SJCRH30 (cell line): ENCODE data around the gene FER. TPM values are rescaled to one million over a fixed set of nuclear protein-coding genes. Genes with fewer than 3 reads are reported as not detected.
"Not testable (repeated sequence)": the region's sequence is repeated elsewhere in the genome, so short reads cannot be mapped to it uniquely, and the experiment has no call there.

ENCODE experiments used
- DNase-seq, 2 experiments: peaks; one replicate each; pipeline ENCODE4 v3.0.0-alpha.2; 2015 to 2020
- H3K27ac ChIP-seq: fragments of 250-450 bp; sonication (Bioruptor Pico); 2 replicates; pipeline ENCODE4 v1.5.1; 2020; ENCODE audit warnings: mild to moderate bottlenecking, moderate library complexity
- H3K27me3 ChIP-seq: fragments of 250-450 bp; sonication (Bioruptor Pico); 2 replicates; pipeline ENCODE4 v1.5.1; 2020; ENCODE audit warnings: mild to moderate bottlenecking, moderate library complexity
- H3K36me3 ChIP-seq: fragments of 250-450 bp; sonication (Bioruptor Pico); 2 replicates; pipeline ENCODE4 v1.5.1; 2020; ENCODE audit warnings: mild to moderate bottlenecking, moderate library complexity
- H3K4me1 ChIP-seq: fragments of 250-450 bp; sonication (Bioruptor Pico); 2 replicates; pipeline ENCODE4 v1.5.1; 2020; ENCODE audit warnings: mild to moderate bottlenecking, moderate library complexity
- H3K4me3 ChIP-seq: fragments of 250-450 bp; sonication (Bioruptor Pico); 2 replicates; pipeline ENCODE4 v1.5.1; 2020; ENCODE audit warnings: mild to moderate bottlenecking, moderate library complexity
- H3K9me3 ChIP-seq: fragments of 250-450 bp; sonication (Bioruptor Pico); replicated peaks from 2 replicates; pipeline ENCODE4 v1.5.1; 2020; ENCODE audit warnings: mild to moderate bottlenecking, moderate library complexity
- total RNA-seq: library from RNA; depleted of rRNA; stranded (reverse); fragments of >200 nt; shearing (Covaris generic); gene quantifications from 2 replicates; pipeline ENCODE4 v1.2.3, GENCODE V29; 2014

FER gene
- total RNA-seq, 1 experiment from 2014 or later, result 17.6 TPM

DNA sequence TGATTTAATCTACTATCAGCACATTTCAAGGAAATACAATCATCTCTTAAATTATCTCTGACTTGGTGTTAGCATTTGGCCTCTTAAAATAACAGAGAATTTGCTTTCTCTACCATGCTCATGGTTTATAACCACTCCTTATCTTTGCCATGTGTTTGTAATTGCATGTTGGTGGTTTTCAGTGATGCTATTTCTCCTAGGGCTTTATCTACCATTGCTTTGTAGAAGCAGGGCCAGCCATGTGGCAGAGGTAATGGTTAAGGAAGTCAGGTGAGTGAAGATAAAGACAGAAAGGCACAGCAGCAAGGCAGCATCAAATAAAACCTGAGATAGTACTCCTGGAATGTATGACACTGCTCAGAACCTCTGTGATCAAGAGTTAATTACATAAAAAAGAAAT lies 206.2 kb downstream of the FER start:
- H3K4me1 ChIP-seq, result 0 out of 2 replicates have a peak, but pooled peaks cover 4% of the 10 kb centered on the region
- no peak overlapping the region for H3K27ac ChIP-seq
- no peaks in the 10 kb centered on the region for H3K36me3 ChIP-seq
- no peak for DNase-seq
- H3K9me3 ChIP-seq, result no peaks in the 10 kb centered on the region
- H3K27me3 ChIP-seq, result no peaks in the 10 kb centered on the region
- H3K4me3 ChIP-seq, result no peak overlapping the region

DNA sequence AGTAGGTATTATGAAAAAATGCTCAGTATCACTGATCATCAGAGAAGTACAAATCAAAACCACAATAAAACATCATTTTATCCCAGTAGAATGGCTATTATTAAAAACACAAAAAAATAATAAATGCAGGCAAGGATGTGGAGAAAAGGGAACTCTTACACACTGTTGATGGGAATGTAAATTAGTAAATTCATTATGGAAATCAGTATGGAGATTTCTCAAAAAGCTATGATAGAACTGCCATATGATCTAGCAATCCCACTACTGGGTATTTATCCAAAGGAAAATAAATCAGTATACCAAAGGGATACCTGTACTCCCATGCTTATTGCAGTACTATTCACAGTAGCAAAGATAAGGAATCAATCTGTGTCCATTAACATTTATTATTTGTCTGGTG lies 209.6 kb downstream of the FER start:
- no peak for DNase-seq
- no peaks in the 10 kb centered on the region for H3K36me3 ChIP-seq
- no peaks in the 10 kb centered on the region for H3K4me1 ChIP-seq
- H3K4me3 ChIP-seq, result no peak overlapping the region
- H3K27ac ChIP-seq, result no peak overlapping the region
- H3K9me3 ChIP-seq, result no peaks in the 10 kb centered on the region
- no peaks in the 10 kb centered on the region for H3K27me3 ChIP-seq

DNA sequence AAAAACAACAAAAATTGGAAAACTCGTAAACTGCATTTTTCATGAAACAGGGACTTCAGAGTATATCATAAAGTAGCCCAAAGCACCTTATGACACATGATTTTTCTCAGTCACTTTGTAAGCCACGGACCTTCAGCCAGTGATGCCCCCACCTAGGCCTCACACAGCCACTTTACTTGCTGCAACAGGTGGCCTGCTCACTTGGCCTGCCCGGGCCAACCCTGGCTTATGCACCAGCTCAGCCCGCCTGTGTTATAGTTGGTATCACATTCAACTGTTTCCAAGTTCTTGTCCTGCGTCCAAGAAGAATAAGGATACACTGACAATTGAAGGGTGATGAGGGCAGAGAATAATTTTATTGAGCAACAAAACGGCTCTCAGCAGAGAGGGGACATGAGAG lies 219.2 kb downstream of the FER start:
- no peak overlapping the region for H3K4me3 ChIP-seq
- no peaks in the 10 kb centered on the region for H3K9me3 ChIP-seq
- H3K27me3 ChIP-seq, result no peaks in the 10 kb centered on the region
- H3K27ac ChIP-seq, result no peak overlapping the region
- H3K4me1 ChIP-seq, result no peaks in the 10 kb centered on the region
- DNase-seq, result no peak
- 0 out of 2 replicates have a peak, but pooled peaks cover 4% of the 10 kb centered on the region for H3K36me3 ChIP-seq

DNA sequence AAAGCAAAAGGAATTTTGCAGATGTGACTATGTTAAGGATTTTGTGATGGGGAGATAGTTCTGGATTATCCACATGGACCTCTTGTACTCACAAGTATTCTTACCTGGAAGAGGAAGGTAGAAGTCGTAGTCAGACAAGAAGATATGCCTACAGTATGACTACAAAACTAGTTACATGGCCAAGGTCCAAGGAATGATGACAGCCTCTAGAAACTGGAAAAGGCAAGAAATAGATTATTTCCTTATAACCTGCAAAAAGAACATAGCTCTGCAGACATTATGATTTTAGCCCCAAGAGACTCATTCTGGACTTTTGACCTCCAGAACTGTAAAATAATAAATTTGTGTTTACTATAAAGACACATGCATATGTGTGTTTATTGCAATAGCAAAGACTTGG lies 226.9 kb downstream of the FER start:
- H3K4me1 ChIP-seq, result no peaks in the 10 kb centered on the region
- H3K27me3 ChIP-seq, result no peaks in the 10 kb centered on the region
- H3K9me3 ChIP-seq, result no peaks in the 10 kb centered on the region
- H3K36me3 ChIP-seq, result no peaks in the 10 kb centered on the region
- no peak for DNase-seq
- H3K27ac ChIP-seq, result no peak overlapping the region
- H3K4me3 ChIP-seq, result no peak overlapping the region

DNA sequence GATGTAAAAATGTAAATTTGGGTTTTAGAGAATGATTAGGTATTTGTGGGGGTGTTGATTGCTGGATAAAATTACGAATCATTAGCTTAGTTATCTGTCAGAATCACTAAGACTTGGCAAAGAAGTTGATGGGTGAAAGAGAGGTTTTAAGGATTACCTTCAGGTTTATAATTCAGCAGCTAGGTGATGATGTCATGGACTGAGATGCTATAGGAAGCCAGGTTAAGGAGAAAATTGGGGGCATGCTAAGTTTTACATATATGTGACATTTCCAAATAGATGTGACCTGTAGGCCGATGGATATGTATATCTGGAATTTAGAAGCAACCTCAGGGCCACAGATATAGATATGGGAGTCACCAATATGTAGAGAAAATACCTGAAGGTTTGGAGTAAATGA lies 228.0 kb downstream of the FER start:
- Histone ChIP-seq H3K36me3 (no peaks in the 10 kb centered on the region; the same call in 1 of the 2 replicates), H3K27me3 (no peaks in the 10 kb centered on the region), H3K9me3 (no peaks in the 10 kb centered on the region), H3K4me3 (no peak overlapping the region), H3K4me1 (no peaks in the 10 kb centered on the region), H3K27ac (no peak overlapping the region)
- no peak for DNase-seq

DNA sequence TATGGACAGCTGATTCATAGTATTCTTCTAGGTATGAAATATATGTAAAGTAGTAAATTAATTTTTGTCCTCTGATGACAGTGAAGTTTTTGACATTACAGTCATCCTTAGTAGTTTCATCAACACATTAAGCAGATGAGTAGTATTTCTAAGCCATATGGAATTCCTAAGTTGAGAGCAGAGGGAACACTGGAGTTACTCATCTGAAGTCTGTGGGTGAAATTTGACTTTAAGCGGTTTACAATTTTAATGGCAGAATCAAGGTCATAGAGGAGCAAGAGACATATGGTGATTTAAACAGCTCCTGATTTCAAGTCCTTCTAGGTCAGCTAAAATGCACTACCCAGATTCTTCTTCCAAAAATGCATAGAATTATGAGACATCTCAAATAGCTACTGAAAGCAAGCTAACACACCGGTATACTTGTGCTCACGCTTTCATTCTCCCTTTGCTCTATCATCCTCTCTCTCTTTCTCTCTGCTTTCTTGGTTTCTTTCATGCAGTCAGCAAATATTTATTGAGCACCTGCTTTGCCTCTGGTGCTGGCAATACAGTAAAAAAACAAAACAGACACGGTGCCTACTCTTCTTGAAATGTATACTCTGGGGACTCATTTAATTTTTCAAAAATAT lies 235.9 kb downstream of the FER start:
- Histone ChIP-seq H3K9me3 (no peaks in the 10 kb centered on the region; the same call in 1 of the 2 replicates), H3K36me3 (no peaks in the 10 kb centered on the region; the same call in 1 of the 2 replicates), H3K4me1 (no peaks in the 10 kb centered on the region), H3K27ac (no peak overlapping the region), H3K4me3 (no peak overlapping the region), H3K27me3 (no peaks in the 10 kb centered on the region)
- DNase-seq, result no peak

DNA sequence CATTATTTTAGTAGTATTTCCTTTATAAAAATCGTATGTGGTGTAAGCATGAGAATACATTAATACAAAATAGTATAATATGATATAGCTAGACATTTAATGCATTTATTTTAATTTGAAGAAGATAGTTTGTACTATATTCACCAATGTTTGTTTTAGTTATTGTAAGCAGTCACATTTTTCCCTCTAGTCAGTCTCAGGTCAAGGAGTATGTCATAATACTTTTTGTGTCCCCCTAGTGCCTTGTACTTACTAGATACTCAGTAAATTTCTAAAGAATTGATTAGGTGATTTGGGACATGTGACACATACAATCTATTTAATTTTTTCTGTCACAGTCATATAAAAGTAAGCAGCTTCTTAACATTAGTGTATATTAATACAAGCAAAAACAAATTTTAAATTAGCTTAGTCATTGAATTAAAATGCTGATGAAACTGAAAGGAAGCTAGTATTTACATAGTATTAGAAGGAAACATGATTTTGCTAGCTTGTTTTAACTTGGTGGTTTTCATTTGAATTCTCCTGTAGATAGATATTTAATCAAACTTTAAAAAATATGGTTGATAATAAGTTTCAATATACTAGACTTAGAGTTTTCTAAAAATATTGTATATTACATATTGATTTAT lies 242.2 kb downstream of the FER start:
- Histone ChIP-seq H3K9me3 (no peaks in the 10 kb centered on the region; the same call in 1 of the 2 replicates), H3K36me3 (no peaks in the 10 kb centered on the region), H3K27me3 (no peaks in the 10 kb centered on the region), H3K27ac (no peak overlapping the region), H3K4me3 (no peak overlapping the region), H3K4me1 (no peaks in the 10 kb centered on the region)
- no peak for DNase-seq

DNA sequence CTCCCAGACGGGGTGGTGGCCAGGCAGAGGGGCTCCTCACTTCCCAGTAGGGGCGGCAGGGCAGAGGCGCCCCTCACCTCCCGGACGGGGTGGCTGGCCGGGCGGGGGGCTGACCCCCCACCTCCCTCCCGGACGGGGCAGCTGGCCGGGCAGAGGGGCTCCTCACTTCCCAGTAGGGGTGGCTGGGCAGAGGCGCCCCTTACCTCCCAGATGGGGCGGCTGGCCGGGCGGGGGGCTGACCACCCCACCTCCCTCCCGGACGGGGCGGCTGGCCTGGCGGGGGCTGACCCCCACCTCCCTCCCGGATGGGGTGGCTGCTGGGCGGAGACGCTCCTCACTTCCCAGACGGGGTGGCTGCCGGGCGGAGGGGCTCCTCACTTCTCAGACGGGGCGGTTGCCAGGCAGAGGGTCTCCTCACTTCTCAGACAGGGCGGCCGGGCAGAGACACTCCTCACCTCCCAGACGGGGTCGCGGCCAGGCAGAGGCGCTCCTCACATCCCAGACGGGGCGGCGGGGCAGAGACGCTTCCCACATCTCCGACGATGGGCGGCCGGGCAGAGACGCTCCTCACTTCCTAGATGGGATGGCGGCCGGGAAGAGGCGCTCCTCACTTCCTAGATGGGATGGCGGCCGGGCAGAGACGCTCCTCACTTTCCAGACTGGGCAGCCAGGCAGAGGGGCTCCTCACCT lies 244.8 kb downstream of the FER start:
- DNase-seq, H3K27me3 ChIP-seq, H3K4me3 ChIP-seq, H3K27ac ChIP-seq, H3K9me3 ChIP-seq, H3K4me1 ChIP-seq, H3K36me3 ChIP-seq: not testable (repeated sequence)

DNA sequence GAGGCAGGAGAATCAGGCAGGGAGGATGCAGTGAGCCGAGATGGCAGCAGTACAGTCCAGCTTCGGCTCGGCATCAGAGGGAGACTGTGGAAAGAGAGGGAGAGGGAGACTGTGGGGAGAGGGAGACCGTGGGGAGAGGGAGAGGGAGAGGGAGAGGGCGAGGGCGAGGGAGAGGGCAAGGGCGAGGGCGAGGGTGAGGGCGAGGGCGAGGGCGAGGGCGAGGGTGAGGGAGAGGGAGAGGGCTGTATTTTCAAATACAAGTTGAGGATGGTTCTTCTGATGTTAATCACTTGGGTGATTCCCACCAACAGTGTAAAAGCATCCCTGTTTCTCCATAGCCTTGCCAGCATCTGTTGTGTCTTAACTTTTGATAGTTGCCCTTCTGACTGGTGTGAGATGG lies 245.7 kb downstream of the FER start:
- H3K27me3 ChIP-seq, H3K36me3 ChIP-seq, H3K4me3 ChIP-seq, H3K4me1 ChIP-seq, H3K9me3 ChIP-seq, DNase-seq, H3K27ac ChIP-seq: not testable (repeated sequence)

DNA sequence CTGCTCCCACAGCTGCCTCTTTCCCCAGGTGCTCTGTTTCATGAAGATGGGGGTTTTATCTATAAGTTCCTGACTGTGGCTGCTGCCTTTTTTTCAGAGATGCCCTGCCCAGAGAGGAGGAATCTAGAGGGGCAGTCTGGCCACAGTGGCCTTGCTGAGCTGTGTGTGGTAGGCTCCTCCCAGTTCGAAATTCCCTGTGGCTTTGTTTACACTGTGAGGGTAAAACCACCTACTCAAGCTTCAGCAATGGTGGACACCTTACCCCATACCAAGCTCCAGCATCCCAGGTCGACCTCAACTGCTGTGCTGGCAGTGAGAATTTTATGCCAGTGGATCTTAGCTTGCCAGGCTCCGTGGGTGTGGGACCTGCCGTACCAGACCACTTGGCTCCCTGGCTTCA lies 250.0 kb downstream of the FER start:
- Histone ChIP-seq H3K4me1 (no peaks in the 10 kb centered on the region), H3K27ac (no peak overlapping the region), H3K36me3 (no peaks in the 10 kb centered on the region), H3K27me3 (no peaks in the 10 kb centered on the region), H3K4me3 (no peak overlapping the region), H3K9me3 (no peaks in the 10 kb centered on the region; the same call in 1 of the 2 replicates)
- no peak for DNase-seq

DNA sequence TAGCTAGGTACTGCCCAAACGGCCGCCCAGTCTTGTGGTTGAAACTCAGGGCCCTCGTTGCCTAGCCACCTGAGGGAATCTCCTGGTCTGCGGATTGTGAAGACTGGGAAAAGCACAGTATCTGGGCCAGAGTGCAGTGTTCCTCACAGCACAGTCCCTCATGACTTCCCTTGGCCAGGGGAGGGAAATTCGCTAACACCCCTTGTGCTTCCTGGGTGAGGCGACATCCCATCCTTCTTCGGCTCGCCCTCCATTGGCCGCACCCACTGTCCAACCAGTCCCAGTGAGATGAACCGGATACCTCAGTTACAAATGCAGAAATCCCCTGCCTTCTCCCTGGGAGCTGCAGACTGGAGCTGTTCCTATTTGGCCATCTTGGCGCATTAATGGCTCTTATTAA lies 250.5 kb downstream of the FER start:
- Histone ChIP-seq H3K36me3 (no peaks in the 10 kb centered on the region), H3K27ac (no peak overlapping the region), H3K9me3 (no peaks in the 10 kb centered on the region; the same call in 1 of the 2 replicates), H3K4me3 (no peak overlapping the region), H3K4me1 (no peaks in the 10 kb centered on the region), H3K27me3 (no peaks in the 10 kb centered on the region)
- no peak for DNase-seq

DNA sequence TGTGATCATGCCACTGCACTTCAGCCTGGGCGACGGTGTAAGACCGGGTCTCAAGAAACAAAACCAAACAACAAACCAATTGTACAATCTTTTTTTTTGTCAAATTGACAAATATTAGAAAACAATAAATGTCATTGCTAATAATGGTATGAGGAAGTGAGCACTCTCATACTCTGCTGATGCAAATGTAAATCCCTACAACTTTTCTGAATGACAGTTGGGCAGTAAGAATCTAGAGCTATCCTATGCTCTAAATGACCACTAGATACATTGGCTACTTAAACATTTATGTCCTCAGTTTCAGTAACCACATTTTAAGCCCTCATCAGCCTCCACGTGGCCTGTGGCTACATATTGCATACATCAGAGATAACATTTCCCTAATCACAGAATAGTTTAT lies 256.2 kb downstream of the FER start:
- H3K36me3 ChIP-seq, result no peaks in the 10 kb centered on the region
- no peak for DNase-seq
- H3K9me3 ChIP-seq, result no peaks in the 10 kb centered on the region; the same call in 1 of the 2 replicates
- no peak overlapping the region for H3K4me3 ChIP-seq
- H3K27me3 ChIP-seq, result no peaks in the 10 kb centered on the region
- H3K4me1 ChIP-seq, result no peaks in the 10 kb centered on the region
- no peak overlapping the region for H3K27ac ChIP-seq

DNA sequence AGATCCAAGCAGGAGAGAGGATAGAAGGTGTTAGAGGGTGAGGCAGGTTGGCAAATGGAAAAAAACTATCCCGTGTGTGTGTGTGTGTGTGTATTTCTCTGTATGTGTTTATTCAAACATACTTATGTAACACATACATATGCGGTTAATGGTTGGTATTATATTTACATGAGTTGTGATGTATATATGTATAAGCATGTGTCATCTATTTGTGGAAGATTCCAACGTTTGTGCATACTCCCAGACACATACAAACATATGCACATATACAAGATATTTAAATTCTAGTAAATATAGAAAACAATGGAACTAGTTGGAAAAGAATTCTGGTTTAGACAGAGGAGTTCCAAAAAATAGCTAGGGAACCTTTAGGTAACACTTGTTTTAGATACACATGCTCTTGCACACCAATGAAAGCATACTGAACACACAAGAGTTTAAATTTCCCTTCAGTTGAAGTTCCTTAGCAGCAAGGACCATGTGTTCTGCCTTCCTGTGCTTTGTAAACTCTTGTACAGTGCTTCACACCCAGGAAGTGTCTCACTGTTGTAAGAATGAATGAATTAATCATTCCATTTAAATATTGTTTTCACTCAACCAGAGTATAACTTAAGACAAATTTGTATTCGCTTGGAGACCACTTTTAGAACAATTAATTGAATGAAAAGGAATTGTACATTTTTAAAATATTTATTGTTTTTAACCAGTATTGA lies 257.8 kb downstream of the FER start:
- DNase-seq, result no peak
- no peak overlapping the region for H3K4me3 ChIP-seq
- H3K36me3 ChIP-seq, result no peaks in the 10 kb centered on the region
- H3K27ac ChIP-seq, result no peak overlapping the region
- no peaks in the 10 kb centered on the region for H3K9me3 ChIP-seq
- H3K27me3 ChIP-seq, result no peaks in the 10 kb centered on the region
- no peaks in the 10 kb centered on the region for H3K4me1 ChIP-seq

DNA sequence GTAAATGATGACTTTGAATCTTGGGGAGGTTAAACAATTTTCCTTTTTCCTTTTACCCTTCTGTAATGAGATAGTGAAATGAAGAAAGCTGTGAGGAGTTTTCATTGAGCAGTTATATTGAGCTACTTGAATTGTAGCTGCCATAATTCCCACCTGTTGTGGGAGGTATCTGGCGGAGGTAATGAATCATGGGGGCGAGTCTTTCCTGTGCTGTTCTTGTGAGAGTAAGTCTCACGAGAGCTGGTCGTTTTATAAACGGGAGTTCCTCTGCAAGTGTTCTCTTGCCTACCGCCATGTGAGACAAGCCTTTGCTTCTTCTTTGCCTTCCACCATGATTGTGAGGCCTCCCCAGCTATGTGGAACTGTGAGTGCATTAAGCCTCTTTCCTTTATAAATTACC lies 258.4 kb downstream of the FER start:
- Histone ChIP-seq H3K4me1 (no peaks in the 10 kb centered on the region), H3K36me3 (no peaks in the 10 kb centered on the region), H3K9me3 (no peaks in the 10 kb centered on the region), H3K27me3 (no peaks in the 10 kb centered on the region), H3K4me3 (no peak overlapping the region), H3K27ac (no peak overlapping the region)
- no peak for DNase-seq

DNA sequence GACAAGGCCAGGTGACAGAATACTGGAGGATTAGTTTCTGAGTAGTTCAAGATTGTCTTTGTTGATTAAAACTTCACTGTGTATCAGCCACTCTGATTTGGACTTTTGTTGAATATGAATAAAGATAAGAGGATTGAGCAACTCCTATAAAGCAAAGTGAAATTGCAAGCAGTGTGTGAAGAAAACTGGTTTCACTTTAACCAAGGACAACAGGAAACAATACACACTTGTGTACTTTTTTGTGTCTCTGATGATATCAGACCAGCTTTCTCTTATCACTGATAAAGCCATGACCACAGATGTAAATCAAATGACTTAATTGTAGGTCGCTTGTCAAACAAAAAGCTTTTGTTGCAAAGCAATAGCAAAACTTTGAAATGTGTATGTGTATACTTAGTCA lies 268.6 kb downstream of the FER start:
- Histone ChIP-seq H3K9me3 (no peaks in the 10 kb centered on the region), H3K27me3 (no peaks in the 10 kb centered on the region), H3K4me1 (no peaks in the 10 kb centered on the region), H3K27ac (no peak overlapping the region), H3K4me3 (no peak overlapping the region), H3K36me3 (no peaks in the 10 kb centered on the region)
- DNase-seq, result no peak
